Vagina (tissue), 1 donor: Measurements from ENCODE around the gene RAB6D. TPM values are rescaled to one million over a fixed set of nuclear protein-coding genes. Genes with fewer than 3 reads are reported as not detected.

ENCODE experiments used
- total RNA-seq: library from RNA; depleted of rRNA; stranded (reverse); fragments of >200 nt; gene quantifications from one replicate; pipeline ENCODE4 v1.2.3, GENCODE V29; 2016

The RAB6D gene
- total RNA-seq, 1 donor from 2014 or later, result not detected

Other genes starting within 250 kb of the RAB6D start
- gene POTEE, start 154.6 kb downstream of the RAB6D start, total RNA-seq, result not detected
- gene TUBA3D, start 112.0 kb upstream of the RAB6D start, total RNA-seq, result 0.74 TPM
- 140 TPM for gene MZT2A, start 128.2 kb upstream of the RAB6D start, total RNA-seq
- 10.8 TPM for gene CCDC74A, start 163.7 kb upstream of the RAB6D start, total RNA-seq